HG03460 (cell line): Measurements from ENCODE around the gene SLC26A1.
"Not testable (repeated sequence)": the region's sequence is repeated elsewhere in the genome, so short reads cannot be mapped to it uniquely, and the experiment has no call there.

Experiments
- ATAC-seq: cut with Tn5 transposase; IDR thresholded peaks from one replicate; pipeline ENCODE4 v1.9.1; 2021; ENCODE audit not compliant: unreplicated experiment

SLC26A1 gene

GRCh38 chr4:986428-986878 lies 6.8 kb downstream of the SLC26A1 start:
- ATAC-seq = no peak

- no peak for ATAC-seq
Measured at GRCh38 chr4:985123-985830, 7.9 kb downstream of the SLC26A1 start.

GRCh38 chr4:984336-985054 lies 8.7 kb downstream of the SLC26A1 start:
- ATAC-seq = no peak

- ATAC-seq = no peak
Measured at GRCh38 chr4:982814-983213, 10.4 kb downstream of the SLC26A1 start.

- no peak for ATAC-seq
Measured at GRCh38 chr4:982291-982690, 10.9 kb downstream of the SLC26A1 start.

- ATAC-seq = no peak
Measured at GRCh38 chr4:978957-979701, 14.1 kb downstream of the SLC26A1 start.

- ATAC-seq = not testable (repeated sequence)
Measured at GRCh38 chr4:976016-976415, 17.2 kb downstream of the SLC26A1 start.

GRCh38 chr4:974668-975067 lies 18.5 kb downstream of the SLC26A1 start:
- no peak for ATAC-seq

GRCh38 chr4:973431-974397 lies 19.5 kb downstream of the SLC26A1 start, which contains the start of gene DGKQ:
Gene DGKQ, minus strand, starts transcription at chr4:973569. Its CDS starts 87 bp downstream, at chr4:973482.
- ATAC-seq = peak; percentile 51

GRCh38 chr4:972651-973424 lies 20.4 kb downstream of the SLC26A1 start:
- peak; percentile 39 for ATAC-seq

- ATAC-seq = no peak
Measured at GRCh38 chr4:971666-972500, 21.3 kb downstream of the SLC26A1 start.

GRCh38 chr4:970854-971520 lies 22.2 kb downstream of the SLC26A1 start:
- ATAC-seq = no peak

- no peak for ATAC-seq
Measured at GRCh38 chr4:970046-970745, 23.0 kb downstream of the SLC26A1 start.

- ATAC-seq = no peak
Measured at GRCh38 chr4:968621-969394, 24.4 kb downstream of the SLC26A1 start.

GRCh38 chr4:968221-968620 lies 25.0 kb downstream of the SLC26A1 start:
- ATAC-seq = no peak

- no peak for ATAC-seq
Measured at GRCh38 chr4:967113-968104, 25.8 kb downstream of the SLC26A1 start.
